ENCODE data around the gene CHIC2. TPM values are rescaled to one million over a fixed set of nuclear protein-coding genes. Genes with fewer than 3 reads are reported as not detected.

Gene CHIC2
- total RNA-seq, 2 donors from 2014 or later: 10.2 to 14.4 TPM

- TF ChIP-seq, protein P1, sequence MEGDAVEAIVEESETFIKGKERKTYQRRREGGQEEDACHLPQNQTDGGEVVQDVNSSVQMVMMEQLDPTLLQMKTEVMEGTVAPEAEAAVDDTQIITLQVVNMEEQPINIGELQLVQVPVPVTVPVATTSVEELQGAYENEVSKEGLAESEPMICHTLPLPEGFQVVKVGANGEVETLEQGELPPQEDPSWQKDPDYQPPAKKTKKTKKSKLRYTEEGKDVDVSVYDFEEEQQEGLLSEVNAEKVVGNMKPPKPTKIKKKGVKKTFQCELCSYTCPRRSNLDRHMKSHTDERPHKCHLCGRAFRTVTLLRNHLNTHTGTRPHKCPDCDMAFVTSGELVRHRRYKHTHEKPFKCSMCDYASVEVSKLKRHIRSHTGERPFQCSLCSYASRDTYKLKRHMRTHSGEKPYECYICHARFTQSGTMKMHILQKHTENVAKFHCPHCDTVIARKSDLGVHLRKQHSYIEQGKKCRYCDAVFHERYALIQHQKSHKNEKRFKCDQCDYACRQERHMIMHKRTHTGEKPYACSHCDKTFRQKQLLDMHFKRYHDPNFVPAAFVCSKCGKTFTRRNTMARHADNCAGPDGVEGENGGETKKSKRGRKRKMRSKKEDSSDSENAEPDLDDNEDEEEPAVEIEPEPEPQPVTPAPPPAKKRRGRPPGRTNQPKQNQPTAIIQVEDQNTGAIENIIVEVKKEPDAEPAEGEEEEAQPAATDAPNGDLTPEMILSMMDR (conservative IDR thresholded peaks at IDR 0.05): no peak
- H3K27me3 ChIP-seq (ENCODE audit: control insufficient read depth, insufficient read depth, low read length, poor library complexity, severe bottlenecking): no peaks in the 10 kb centered on the region
- Mint-ChIP-seq H3K4me3 (no peak overlapping the region), H3K4me1 (no peaks in the 10 kb centered on the region), H3K36me3 (ENCODE audit: low read depth) (peaks cover 22% of the 10 kb centered on the region), H3K27ac (no peak overlapping the region), H3K27me3 (ENCODE audit: insufficient read depth) (no peaks in the 10 kb centered on the region), H3K9me3 (peaks cover 9% of the 10 kb centered on the region)
- no peak overlapping the region for H3K4me3 ChIP-seq (ENCODE audit: low read length)
- 100% methylated on average over 1 of the region's 2 CpGs; no CpG with 5 or more reads in 1 of the 2 experiments for WGBS, 2 experiments (ENCODE audit: insufficient coverage in 1 of 2, insufficient read length in 1 of 2)
- peaks cover 13% of the 10 kb centered on the region for H3K36me3 ChIP-seq (ENCODE audit: control insufficient read depth, insufficient read depth, low read length)
- H3K27ac ChIP-seq (ENCODE audit: low read depth, low read length): no peak overlapping the region
- H3K4me1 ChIP-seq (ENCODE audit: control insufficient read depth, insufficient read depth, low read length): no peaks in the 10 kb centered on the region
- no peak overlapping the region for H3K9ac ChIP-seq (ENCODE audit: extremely low read depth, low read length, poor library complexity, severe bottlenecking)
- no peaks in the 10 kb centered on the region for H3K9me3 ChIP-seq (ENCODE audit: control insufficient read depth, low read length)
- DNase-seq: no peak
Observed at GRCh38 chr4:54041933-54042332, 22.5 kb downstream of the CHIC2 start.

DNA sequence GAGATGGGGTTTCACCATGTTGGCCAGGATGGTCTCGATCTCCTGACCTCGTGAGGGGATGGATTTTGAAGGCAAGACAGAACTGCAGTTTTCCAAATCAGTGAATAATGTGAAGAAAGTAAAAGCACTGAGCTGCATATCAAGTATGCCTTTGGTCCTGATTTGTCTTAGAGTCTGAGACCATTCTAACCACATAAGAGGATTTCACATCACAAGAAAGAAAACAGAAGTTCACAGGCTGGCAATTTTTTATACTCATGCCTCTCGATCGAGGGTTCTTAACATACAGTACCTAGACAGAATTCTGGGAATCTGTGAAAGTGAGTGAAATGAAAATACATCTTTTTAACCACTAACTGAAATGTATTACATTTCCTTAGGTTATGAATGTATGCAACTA, 23.3 kb downstream of the CHIC2 start:
- Histone ChIP-seq H3K36me3 (ENCODE audit: control insufficient read depth, insufficient read depth, low read length) (peaks cover 13% of the 10 kb centered on the region), H3K27me3 (ENCODE audit: control insufficient read depth, insufficient read depth, low read length, poor library complexity, severe bottlenecking) (no peaks in the 10 kb centered on the region), H3K9me3 (ENCODE audit: control insufficient read depth, low read length) (no peaks in the 10 kb centered on the region), H3K9ac (ENCODE audit: extremely low read depth, low read length, poor library complexity, severe bottlenecking) (no peak overlapping the region), H3K4me3 (ENCODE audit: low read length) (no peak overlapping the region), H3K27ac (ENCODE audit: low read depth, low read length) (no peak overlapping the region), H3K4me1 (ENCODE audit: control insufficient read depth, insufficient read depth, low read length) (no peaks in the 10 kb centered on the region)
- Mint-ChIP-seq H3K4me3 (no peak overlapping the region), H3K27me3 (ENCODE audit: insufficient read depth) (no peaks in the 10 kb centered on the region), H3K9me3 (peaks cover 9% of the 10 kb centered on the region), H3K27ac (no peak overlapping the region), H3K36me3 (ENCODE audit: low read depth) (peaks cover 26% of the 10 kb centered on the region), H3K4me1 (peaks cover 2% of the 10 kb centered on the region)
- TF ChIP-seq, protein P1 (conservative IDR thresholded peaks at IDR 0.05): no peak
- WGBS, 2 experiments (ENCODE audit: insufficient coverage in 1 of 2, insufficient read length in 1 of 2): 91 to 100% methylated on average over 2 to 4 of the region's 4 CpGs
- DNase-seq: no peak

DNA sequence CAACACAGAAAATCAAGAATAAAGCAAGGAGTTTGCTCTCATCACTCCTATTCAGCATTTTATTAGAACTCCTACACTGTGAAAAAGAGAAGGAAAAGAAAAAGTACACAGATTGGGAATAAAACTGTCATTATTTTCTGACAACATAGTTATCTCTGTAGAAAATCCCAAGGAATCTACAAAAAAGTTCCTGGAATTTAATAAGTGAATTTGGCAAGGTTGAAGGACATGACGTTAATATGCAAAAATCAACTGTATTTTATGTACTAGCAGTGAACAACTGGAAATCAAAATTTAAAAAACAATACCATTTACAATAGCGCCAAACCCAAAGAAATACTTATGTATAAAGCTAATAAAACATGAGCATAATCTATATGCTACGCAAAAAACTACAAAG, 26.3 kb downstream of the CHIC2 start:
- Histone ChIP-seq H3K36me3 (ENCODE audit: control insufficient read depth, insufficient read depth, low read length) (peaks cover 13% of the 10 kb centered on the region), H3K27ac (ENCODE audit: low read depth, low read length) (no peak overlapping the region), H3K4me1 (ENCODE audit: control insufficient read depth, insufficient read depth, low read length) (no peaks in the 10 kb centered on the region), H3K9ac (ENCODE audit: extremely low read depth, low read length, poor library complexity, severe bottlenecking) (no peak overlapping the region), H3K9me3 (ENCODE audit: control insufficient read depth, low read length) (no peaks in the 10 kb centered on the region), H3K27me3 (ENCODE audit: control insufficient read depth, insufficient read depth, low read length, poor library complexity, severe bottlenecking) (no peaks in the 10 kb centered on the region), H3K4me3 (ENCODE audit: low read length) (no peak overlapping the region)
- no peaks in the 10 kb centered on the region for H3K27me3 Mint-ChIP-seq (ENCODE audit: insufficient read depth)
- H3K4me1 Mint-ChIP-seq: peaks cover 7% of the 10 kb centered on the region
- no peak overlapping the region for H3K4me3 Mint-ChIP-seq
- H3K36me3 Mint-ChIP-seq (ENCODE audit: low read depth): peaks cover 28% of the 10 kb centered on the region
- WGBS, 2 experiments (ENCODE audit: insufficient coverage in 1 of 2, insufficient read length in 1 of 2): 100% methylated on average over 3 of the region's 3 CpGs; no CpG with 5 or more reads in 1 of the 2 experiments
- peaks cover under 1% of the 10 kb centered on the region for H3K9me3 Mint-ChIP-seq
- no peak overlapping the region for H3K27ac Mint-ChIP-seq
- DNase-seq: no peak
- TF ChIP-seq, protein P1 (conservative IDR thresholded peaks at IDR 0.05): no peak

Measured in endodermal cell (in vitro differentiated cells).